PC-9 (cell line): ENCODE data around the gene MPPED2. TPM values are rescaled to one million over a fixed set of nuclear protein-coding genes. Genes with fewer than 3 reads are reported as not detected.

Source experiments
- BruUV-seq: library from RNA; stranded (reverse); fragments of 400-500 nt; replicated peaks from 2 replicates; lab custom pipeline; 2021; lab: Mats Ljungman, UMichigan
- CTCF ChIA-PET: fragments of 300-600 bp; sonication (Branson Sonifier 250); formaldehyde crosslinking; loops from one replicate; lab custom pipeline; 2022; ENCODE audit warnings: antibody characterized with exemption; lab: Charles Lee
- POLR2A ChIA-PET: fragments of 300-600 bp; sonication (Branson Sonifier 250); formaldehyde crosslinking; loops from one replicate; lab custom pipeline; 2022; ENCODE audit warnings: antibody characterized with exemption; ENCODE audit not compliant: unreplicated experiment; lab: Charles Lee
- DNase-seq, 2 experiments: peaks; one replicate each; pipeline versions ENCODE4 v3.0.0 to v3.0.0-alpha.2; 2015 to 2022; ENCODE audit warnings: mixed read lengths in 1 of 2
- H2AFZ ChIP-seq: fragments of 200-600 bp; sonication (generic); 2 replicates; pipeline ENCODE4 v1.8.1; 2017; ENCODE audit warnings: antibody characterized with exemption
- H3F3A ChIP-seq: fragments of 200-600 bp; sonication (generic); 2 replicates; pipeline ENCODE4 v1.8.1; 2017; ENCODE audit warnings: antibody characterized with exemption, mild to moderate bottlenecking, low read depth; ENCODE audit not compliant: insufficient read depth
- H3K27ac ChIP-seq: fragments of 200-600 bp; sonication (generic); 2 replicates; pipeline ENCODE4 v1.6.1; 2016; ENCODE audit warnings: mixed run types
- H3K27me3 ChIP-seq: fragments of 200-600 bp; sonication (generic); 2 replicates; pipeline ENCODE4 v1.6.1; 2016; ENCODE audit warnings: low read depth, mixed run types; ENCODE audit not compliant: insufficient read depth
- H3K36me3 ChIP-seq: fragments of 200-600 bp; sonication (generic); 2 replicates; pipeline ENCODE4 v1.6.1; 2016; ENCODE audit warnings: low read depth, mixed run types
- H3K4me1 ChIP-seq: fragments of 200-600 bp; sonication (generic); replicated peaks from 2 replicates; pipeline ENCODE4 v1.6.1; 2016; ENCODE audit warnings: mixed run types; ENCODE audit not compliant: insufficient read depth
- H3K4me2 ChIP-seq: fragments of 200-600 bp; sonication (generic); 2 replicates; pipeline ENCODE4 v1.6.1; 2017; ENCODE audit warnings: mixed run types
- H3K4me3 ChIP-seq: fragments of 200-600 bp; sonication (generic); 2 replicates; pipeline ENCODE4 v1.6.1; 2016; ENCODE audit warnings: mixed run types
- H3K79me2 ChIP-seq: fragments of 200-600 bp; sonication (generic); 2 replicates; pipeline ENCODE4 v1.6.1; 2017; ENCODE audit warnings: low read depth, mixed run types
- H3K9me2 ChIP-seq: fragments of 200-600 bp; sonication (generic); 2 replicates; pipeline ENCODE4 v1.8.1; 2017; ENCODE audit warnings: mild to moderate bottlenecking; ENCODE audit not compliant: insufficient read depth
- H3K9me3 ChIP-seq: fragments of 200-600 bp; sonication (generic); 2 replicates; pipeline ENCODE4 v1.8.1; 2016; ENCODE audit warnings: low read depth; ENCODE audit not compliant: insufficient read depth
- H4K20me1 ChIP-seq: fragments of 200-600 bp; sonication (generic); 2 replicates; pipeline ENCODE4 v1.8.1; 2017; ENCODE audit not compliant: insufficient read depth
- CTCF ChIP-seq: fragments of 200-600 bp; sonication (generic); conservative IDR thresholded peaks from 2 replicates; pipeline ENCODE4 v1.6.1; 2017; ENCODE audit warnings: mixed run types, antibody characterized with exemption, mild to moderate bottlenecking, moderate library complexity
- EZH2 ChIP-seq: fragments of 200-600 bp; sonication (generic); IDR thresholded peaks from 2 replicates; pipeline ENCODE4 v1.8.0; 2017; ENCODE audit warnings: antibody characterized with exemption, low read depth
- intact Hi-C: fragments of 100-400 bp; cut with micrococcal nuclease; formaldehyde crosslinking; loops from one replicate; pipeline ENCODE4 v1.10.0; 2022; ENCODE audit not compliant: unreplicated experiment
- total RNA-seq: library from RNA; stranded (reverse); gene quantifications from 2 replicates; pipeline ENCODE4 v1.2.3, GENCODE V29; 2021

MPPED2 gene
- total RNA-seq, 1 experiment from 2014 or later: not detected

GRCh38 chr11:30426781-30427180, 159.4 kb downstream of the MPPED2 start:
- no TSS peak for BruUV-seq
- no peaks in the 10 kb centered on the region for H3F3A ChIP-seq

GRCh38 chr11:30424844-30425243, 161.3 kb downstream of the MPPED2 start:
- Histone ChIP-seq H3K4me1 (no peaks in the 10 kb centered on the region), H3K4me2 (no peak overlapping the region), H3K9me3 (no peaks in the 10 kb centered on the region), H2AFZ (no peak overlapping the region), H3F3A (no peaks in the 10 kb centered on the region), H3K9me2 (no peaks in the 10 kb centered on the region; the same call in 1 of the 2 replicates), H3K36me3 (no peaks in the 10 kb centered on the region), H3K27ac (no peak overlapping the region), H3K79me2 (no peaks in the 10 kb centered on the region), H3K27me3 (peaks cover 77% of the 10 kb centered on the region), H4K20me1 (no peaks in the 10 kb centered on the region), H3K4me3 (no peak overlapping the region)
- CTCF ChIA-PET: no interaction called here
- no peak for DNase-seq
- POLR2A ChIA-PET: no interaction called here
- BruUV-seq: no TSS peak
- intact Hi-C loops: no loop called here
- TF ChIP-seq CTCF (no peak), EZH2 (no peak)

More at GRCh38 chr11:30426781-30427180, 159.4 kb downstream of the MPPED2 start:
- intact Hi-C loops: no loop called here
- H3K79me2 ChIP-seq: no peaks in the 10 kb centered on the region
- no peaks in the 10 kb centered on the region for H4K20me1 ChIP-seq
- H3K4me1 ChIP-seq: no peaks in the 10 kb centered on the region
- ChIA-PET POLR2A (no interaction called here), CTCF (no interaction called here)
- no peaks in the 10 kb centered on the region; the same call in 1 of the 2 replicates for H3K9me2 ChIP-seq
- H3K4me3 ChIP-seq: no peak overlapping the region
- peaks cover 85% of the 10 kb centered on the region for H3K27me3 ChIP-seq
- DNase-seq: no peak
- no peak overlapping the region for H3K27ac ChIP-seq
- H3K9me3 ChIP-seq: no peaks in the 10 kb centered on the region
- H3K4me2 ChIP-seq: no peak overlapping the region
- H2AFZ ChIP-seq: no peak overlapping the region
- H3K36me3 ChIP-seq: no peaks in the 10 kb centered on the region
- TF ChIP-seq EZH2 (no peak), CTCF (no peak)

- H3K36me3 ChIP-seq: no peaks in the 10 kb centered on the region
- no peaks in the 10 kb centered on the region for H3K9me3 ChIP-seq
- H3F3A ChIP-seq: no peaks in the 10 kb centered on the region
- no peaks in the 10 kb centered on the region for H3K9me2 ChIP-seq
- no peaks in the 10 kb centered on the region for H3K79me2 ChIP-seq
- H3K27me3 ChIP-seq: peaks cover 75% of the 10 kb centered on the region
- H3K27ac ChIP-seq: no peak overlapping the region
- no peaks in the 10 kb centered on the region for H4K20me1 ChIP-seq
- H2AFZ ChIP-seq: no peak overlapping the region
- ChIA-PET POLR2A (no interaction called here), CTCF (no interaction called here)
- no peak for TF ChIP-seq CTCF
- no peak for TF ChIP-seq EZH2
- intact Hi-C loops: no loop called here
- BruUV-seq: no TSS peak
- no peak for DNase-seq
- H3K4me2 ChIP-seq: no peak overlapping the region
- H3K4me1 ChIP-seq: no peaks in the 10 kb centered on the region
- no peak overlapping the region for H3K4me3 ChIP-seq
Measured at GRCh38 chr11:30424321-30424720, 161.8 kb downstream of the MPPED2 start.
